ENCODE measurements around the gene COPZ1. TPM values are rescaled to one million over a fixed set of nuclear protein-coding genes. Genes with fewer than 3 reads are reported as not detected.

Gene COPZ1
- total and polyA plus RNA-seq, 9 donors = 131 to 158 (median 143) TPM

DNA sequence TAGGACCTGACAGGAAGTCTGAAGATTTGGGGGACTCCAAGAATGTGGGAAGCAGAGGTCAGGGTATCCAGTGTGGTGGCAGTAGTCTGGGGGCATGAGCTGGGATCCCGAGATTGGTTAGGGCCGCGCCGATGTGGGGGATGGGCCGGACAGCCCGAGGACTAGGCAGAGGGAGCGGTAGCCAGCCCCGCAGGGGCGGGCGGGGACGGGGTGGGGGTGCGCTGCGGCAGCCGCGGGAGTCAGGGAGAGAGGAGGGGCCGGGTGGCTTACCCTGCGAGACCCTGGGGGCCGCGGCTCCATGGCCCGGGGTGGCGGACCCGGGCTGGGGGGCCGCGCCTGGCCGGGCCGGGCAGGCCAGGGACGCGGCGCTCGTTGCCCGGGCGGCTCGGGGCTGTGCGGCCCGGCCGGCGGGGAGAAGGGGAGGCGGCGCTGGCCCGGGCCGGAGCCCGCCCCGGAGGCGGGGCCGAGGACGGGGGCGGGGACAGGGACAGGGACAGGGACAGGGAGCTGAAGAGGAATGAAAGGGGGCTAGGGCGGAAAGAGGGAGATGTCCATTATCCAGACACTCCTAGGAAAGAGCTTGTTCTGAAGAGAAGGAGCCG is 54.0 kb downstream of the COPZ1 start:
- Histone ChIP-seq H3K27me3 (ENCODE audit: control insufficient read depth, insufficient read depth, low read length) (no peaks in the 10 kb centered on the region), H3K9me3 (replicated peaks; ENCODE audit: control insufficient read depth, low read depth, low read length) (no peaks in the 10 kb centered on the region), H3K4me1 (ENCODE audit: control insufficient read depth, insufficient read depth, low read length) (peaks cover 53% of the 10 kb centered on the region), H3K4me3 (ENCODE audit: low read length) (peak overlapping the region; percentile 52), H3K27ac (ENCODE audit: low read length) (peak overlapping the region; percentile 80), H3K36me3 (ENCODE audit: control insufficient read depth, insufficient read depth, low read length) (peaks cover 4% of the 10 kb centered on the region)
- peak; percentile 88 for DNase-seq
- WGBS (ENCODE audit: insufficient coverage) = 4% methylated on average over 36 of the region's 49 CpGs

DNA sequence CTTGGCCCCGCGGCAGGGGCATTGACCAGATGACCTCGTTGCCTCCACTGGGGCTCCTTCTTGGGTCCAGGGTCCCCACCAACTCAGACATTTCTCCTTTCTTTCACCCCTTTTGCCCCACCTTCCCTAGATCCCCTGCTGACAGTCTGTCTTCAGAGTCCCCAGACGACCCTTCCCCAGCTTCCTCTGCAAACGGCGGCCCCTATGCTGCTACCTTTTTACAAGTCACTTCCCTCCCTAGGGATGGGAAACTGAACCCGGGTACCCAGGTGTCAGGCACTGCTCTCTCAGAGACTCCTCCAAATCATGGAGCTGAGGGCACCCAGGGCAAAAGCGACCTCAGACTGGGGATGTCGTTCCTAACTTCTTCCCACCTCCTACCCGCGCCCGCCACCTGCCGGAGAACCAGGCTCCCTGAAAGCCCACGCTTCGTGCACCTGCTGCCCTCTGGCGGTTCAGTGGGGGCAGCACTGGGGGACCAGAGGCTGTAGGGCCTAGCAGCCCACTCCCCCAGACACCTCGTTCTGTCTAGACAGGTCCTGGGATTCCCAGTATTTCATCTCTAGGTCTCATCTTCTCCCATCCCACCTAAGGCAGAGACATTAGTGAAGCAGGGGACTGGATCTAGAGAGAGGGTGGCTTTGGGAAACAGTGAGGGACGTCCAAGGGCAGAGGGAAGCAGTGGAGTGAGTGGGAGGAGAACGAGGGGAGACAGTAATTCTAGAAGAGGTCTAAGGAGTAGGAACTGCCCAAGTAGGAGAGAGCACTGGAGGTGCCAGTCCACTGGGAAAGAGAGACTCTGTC is 54.7 kb downstream of the COPZ1 start:
- H3K4me3 ChIP-seq (ENCODE audit: low read length) = peak overlapping the region; percentile 52
- WGBS (ENCODE audit: insufficient coverage) = 14% methylated on average over 8 of the region's 19 CpGs
- H3K27me3 ChIP-seq (ENCODE audit: control insufficient read depth, insufficient read depth, low read length) = no peaks in the 10 kb centered on the region
- DNase-seq = peak; percentile 94
- peak overlapping the region; percentile 80 for H3K27ac ChIP-seq (ENCODE audit: low read length)
- no peaks in the 10 kb centered on the region for H3K36me3 ChIP-seq (ENCODE audit: control insufficient read depth, insufficient read depth, low read length)
- peaks cover 51% of the 10 kb centered on the region for H3K4me1 ChIP-seq (ENCODE audit: control insufficient read depth, insufficient read depth, low read length)
- no peaks in the 10 kb centered on the region for H3K9me3 ChIP-seq (replicated peaks; ENCODE audit: control insufficient read depth, low read depth, low read length)

DNA sequence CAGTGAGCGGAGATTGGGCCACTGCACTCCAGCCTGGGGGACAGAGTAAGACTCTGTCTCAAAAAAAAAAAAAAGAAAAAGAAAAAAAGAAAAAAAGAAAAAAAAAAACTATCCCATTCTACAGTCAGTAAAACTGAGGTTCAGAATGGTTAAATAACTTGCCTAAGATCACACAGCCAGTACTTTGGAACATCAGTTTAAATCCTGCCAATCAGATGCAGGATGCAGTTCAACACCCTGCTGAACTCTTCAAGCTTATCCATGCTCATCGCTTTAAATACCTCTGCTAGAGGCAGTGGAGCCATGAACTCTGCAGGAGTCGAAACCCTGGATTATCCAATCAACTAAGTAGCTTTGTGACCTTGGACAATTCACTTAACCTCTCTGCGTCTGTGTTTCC is 56.2 kb downstream of the COPZ1 start:
- peaks cover 50% of the 10 kb centered on the region for H3K4me1 ChIP-seq (ENCODE audit: control insufficient read depth, insufficient read depth, low read length)
- no peaks in the 10 kb centered on the region for H3K27me3 ChIP-seq (ENCODE audit: control insufficient read depth, insufficient read depth, low read length)
- WGBS (ENCODE audit: insufficient coverage) = no CpG with 5 or more reads among the region's 4 CpGs
- H3K27ac ChIP-seq (ENCODE audit: low read length) = no peak overlapping the region
- H3K36me3 ChIP-seq (ENCODE audit: control insufficient read depth, insufficient read depth, low read length) = no peaks in the 10 kb centered on the region
- H3K4me3 ChIP-seq (ENCODE audit: low read length) = no peak overlapping the region
- no peak for DNase-seq
- no peaks in the 10 kb centered on the region for H3K9me3 ChIP-seq (replicated peaks; ENCODE audit: control insufficient read depth, low read depth, low read length)

DNA sequence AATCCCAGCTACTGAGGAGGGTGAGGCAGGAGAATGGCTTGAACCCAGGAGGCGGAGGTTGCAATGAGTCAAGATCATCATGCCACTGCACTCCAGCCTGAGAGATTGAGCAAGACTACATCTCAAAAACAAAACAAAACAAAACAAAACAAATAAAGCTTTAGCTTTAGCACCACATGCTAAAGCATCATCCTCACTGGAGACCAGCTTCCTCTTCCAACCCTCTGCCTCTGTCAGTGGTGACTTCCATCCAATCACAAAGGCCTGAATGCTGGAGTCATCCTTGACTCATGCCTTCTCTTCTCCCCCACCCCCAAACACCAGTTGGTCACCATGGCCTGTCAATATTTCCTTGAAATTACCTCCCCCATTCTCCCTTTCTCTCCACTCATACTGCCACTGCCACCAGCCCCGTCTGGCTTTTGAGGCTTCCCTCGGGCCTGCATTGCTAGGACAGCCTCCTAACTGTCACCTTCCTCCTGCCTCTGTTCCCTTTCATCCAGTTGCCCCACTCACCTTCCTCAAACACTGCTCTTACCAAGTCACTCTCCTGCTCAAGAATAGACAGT is 58.2 kb downstream of the COPZ1 start:
- H3K4me1 ChIP-seq (ENCODE audit: control insufficient read depth, insufficient read depth, low read length) = peaks cover 49% of the 10 kb centered on the region

DNA sequence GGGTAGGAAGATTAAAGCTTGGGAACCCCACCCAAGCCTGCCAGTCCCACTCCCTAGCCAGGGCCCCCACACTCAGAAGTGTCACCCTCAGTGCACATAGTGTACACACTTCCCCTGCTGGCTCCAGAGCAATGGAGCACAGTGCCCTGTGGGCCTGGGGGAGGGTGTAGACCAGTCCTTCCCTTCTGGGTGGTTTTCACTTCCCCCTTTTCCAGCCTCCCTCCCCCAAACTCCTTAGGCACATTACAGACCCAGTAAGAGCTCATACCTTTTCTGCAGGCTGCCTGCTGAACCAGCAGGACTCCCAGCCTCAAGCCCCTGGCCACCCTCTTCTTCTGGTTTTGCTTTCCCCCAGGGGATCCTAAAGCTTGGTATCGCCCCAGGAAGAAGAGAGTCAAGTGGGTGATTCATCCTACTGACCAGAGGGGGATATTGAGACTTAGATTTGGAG is 59.7 kb downstream of the COPZ1 start, which contains the start of gene ZNF385A:
Gene ZNF385A, minus strand, starts transcription at position 143 of the 451 bp plus-strand sequence. CDS start 219 bp downstream, outside the sequence.
- Histone ChIP-seq H3K9me3 (replicated peaks; ENCODE audit: control insufficient read depth, low read depth, low read length) (no peaks in the 10 kb centered on the region), H3K4me1 (ENCODE audit: control insufficient read depth, insufficient read depth, low read length) (peaks cover 49% of the 10 kb centered on the region), H3K27me3 (ENCODE audit: control insufficient read depth, insufficient read depth, low read length) (no peaks in the 10 kb centered on the region), H3K36me3 (ENCODE audit: control insufficient read depth, insufficient read depth, low read length) (no peaks in the 10 kb centered on the region), H3K27ac (ENCODE audit: low read length) (peak within 1 kb of the TSS; percentile 65), H3K4me3 (ENCODE audit: low read length) (peak within 1 kb of the TSS; percentile 6)
- peak; percentile 71 for DNase-seq
- no CpG with 5 or more reads among the region's 1 CpG for WGBS (ENCODE audit: insufficient coverage)

More for the DNA sequence above, 58.2 kb downstream of the COPZ1 start:
- 79% methylated on average over 2 of the region's 3 CpGs for WGBS (ENCODE audit: insufficient coverage)
- Histone ChIP-seq H3K27ac (ENCODE audit: low read length) (peak overlapping the region; percentile 3), H3K36me3 (ENCODE audit: control insufficient read depth, insufficient read depth, low read length) (no peaks in the 10 kb centered on the region), H3K4me3 (ENCODE audit: low read length) (no peak overlapping the region), H3K27me3 (ENCODE audit: control insufficient read depth, insufficient read depth, low read length) (no peaks in the 10 kb centered on the region), H3K9me3 (replicated peaks; ENCODE audit: control insufficient read depth, low read depth, low read length) (no peaks in the 10 kb centered on the region)
- no peak for DNase-seq

DNA sequence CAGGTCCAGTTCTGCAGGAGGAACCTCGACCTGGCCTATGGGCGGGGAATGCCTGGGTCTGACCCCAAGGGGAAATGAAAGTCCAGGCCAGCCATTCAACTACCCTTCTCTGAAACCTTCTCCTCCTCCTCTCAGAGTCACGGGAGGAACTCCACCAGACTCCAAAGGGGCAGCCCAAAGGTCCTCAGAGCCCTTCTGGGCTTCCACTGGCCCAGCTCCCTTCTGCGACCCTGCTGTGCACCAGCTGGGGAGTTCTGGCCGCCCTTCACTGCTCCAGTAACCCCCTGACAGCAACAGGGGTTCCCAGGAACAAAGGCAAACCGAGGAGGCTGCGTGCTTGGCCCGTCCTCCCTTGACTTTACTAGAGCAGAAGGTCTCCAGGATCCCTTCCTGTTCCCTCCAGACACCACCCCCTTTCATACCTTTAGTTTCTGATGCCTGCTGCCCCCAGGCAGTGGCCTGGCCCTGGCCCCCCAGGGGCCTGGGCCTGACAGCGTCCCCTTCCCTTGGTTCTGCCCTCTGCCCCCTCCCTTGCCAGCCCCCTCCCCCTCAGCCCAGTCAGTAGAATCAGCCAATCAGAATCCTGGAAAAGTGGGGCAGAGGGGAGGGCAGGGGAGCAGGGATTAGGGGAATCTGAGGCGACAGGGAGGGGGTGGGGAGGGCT is 60.5 kb downstream of the COPZ1 start:
- Histone ChIP-seq H3K4me1 (ENCODE audit: control insufficient read depth, insufficient read depth, low read length) (peaks cover 49% of the 10 kb centered on the region), H3K27ac (ENCODE audit: low read length) (peak overlapping the region; percentile 65), H3K9me3 (replicated peaks; ENCODE audit: control insufficient read depth, low read depth, low read length) (no peaks in the 10 kb centered on the region), H3K27me3 (ENCODE audit: control insufficient read depth, insufficient read depth, low read length) (no peaks in the 10 kb centered on the region), H3K36me3 (ENCODE audit: control insufficient read depth, insufficient read depth, low read length) (no peaks in the 10 kb centered on the region), H3K4me3 (ENCODE audit: low read length) (peak overlapping the region; percentile 3)
- 31% methylated on average over 9 of the region's 10 CpGs for WGBS (ENCODE audit: insufficient coverage)
- DNase-seq = no peak

DNA sequence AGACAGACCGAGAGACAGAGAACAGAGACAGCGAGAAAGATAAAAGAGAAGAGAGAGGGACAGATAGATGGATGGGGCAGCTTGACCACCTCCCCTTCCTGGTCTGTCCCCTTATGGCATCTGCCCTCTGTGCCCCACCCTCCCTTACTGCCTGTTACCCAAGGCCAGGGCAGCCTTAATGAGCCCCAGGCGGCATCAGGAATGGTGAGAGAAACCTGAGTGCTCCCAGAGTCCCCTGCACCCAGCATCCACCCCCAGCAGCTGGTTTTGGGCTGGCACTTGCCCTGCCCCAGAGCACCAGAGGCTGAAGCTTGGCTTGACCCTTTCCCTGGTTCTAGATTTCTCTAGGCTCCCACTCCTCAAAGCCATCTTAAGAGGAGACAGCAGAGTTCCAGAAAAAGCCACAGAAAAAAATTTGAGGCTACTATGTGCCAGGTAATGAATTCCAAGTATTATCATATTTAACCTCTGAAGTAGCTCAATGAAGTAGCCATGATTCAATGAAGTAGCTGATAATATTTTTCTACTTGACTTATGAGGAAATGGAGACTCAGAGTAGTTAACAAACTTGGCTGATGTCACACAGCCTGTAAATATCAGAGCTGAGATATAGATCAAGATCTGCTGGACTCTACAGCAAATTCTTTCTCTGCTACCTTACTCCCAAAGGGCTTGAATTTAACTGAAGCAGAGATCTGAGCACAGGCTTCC is 61.6 kb downstream of the COPZ1 start:
- H3K9me3 ChIP-seq (replicated peaks; ENCODE audit: control insufficient read depth, low read depth, low read length) = no peaks in the 10 kb centered on the region
- peaks cover 58% of the 10 kb centered on the region for H3K4me1 ChIP-seq (ENCODE audit: control insufficient read depth, insufficient read depth, low read length)
- no peaks in the 10 kb centered on the region for H3K36me3 ChIP-seq (ENCODE audit: control insufficient read depth, insufficient read depth, low read length)
- no peaks in the 10 kb centered on the region for H3K27me3 ChIP-seq (ENCODE audit: control insufficient read depth, insufficient read depth, low read length)
- peak overlapping the region; percentile 29 for H3K27ac ChIP-seq (ENCODE audit: low read length)
- no peak for DNase-seq
- H3K4me3 ChIP-seq (ENCODE audit: low read length) = no peak overlapping the region
- 55% methylated on average over 2 of the region's 3 CpGs for WGBS (ENCODE audit: insufficient coverage)

DNA sequence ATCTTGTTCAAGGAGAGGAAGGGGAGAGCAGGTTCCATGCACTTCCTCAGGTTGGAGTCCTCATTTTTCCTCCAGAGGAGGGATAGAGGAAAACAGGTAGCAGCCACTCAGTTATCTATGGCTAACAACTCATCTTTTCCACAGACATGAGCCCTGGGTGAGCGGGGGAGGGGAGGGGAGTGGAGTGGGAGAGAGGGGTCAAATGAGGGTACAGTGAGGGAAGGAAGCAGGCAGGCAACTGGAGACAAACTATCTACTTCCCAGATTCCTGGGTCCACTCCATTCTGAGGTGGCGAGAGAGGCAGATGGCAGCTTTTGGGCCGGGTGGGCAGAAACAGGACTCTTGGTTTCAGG is 62.2 kb downstream of the COPZ1 start:
- no peaks in the 10 kb centered on the region for H3K9me3 ChIP-seq (replicated peaks; ENCODE audit: control insufficient read depth, low read depth, low read length)
- 75% methylated on average over 2 of the region's 3 CpGs for WGBS (ENCODE audit: insufficient coverage)
- DNase-seq = no peak
- peaks cover 62% of the 10 kb centered on the region for H3K4me1 ChIP-seq (ENCODE audit: control insufficient read depth, insufficient read depth, low read length)
- H3K27ac ChIP-seq (ENCODE audit: low read length) = peak overlapping the region; percentile 1
- no peak overlapping the region for H3K4me3 ChIP-seq (ENCODE audit: low read length)
- H3K27me3 ChIP-seq (ENCODE audit: control insufficient read depth, insufficient read depth, low read length) = no peaks in the 10 kb centered on the region
- H3K36me3 ChIP-seq (ENCODE audit: control insufficient read depth, insufficient read depth, low read length) = no peaks in the 10 kb centered on the region

DNA sequence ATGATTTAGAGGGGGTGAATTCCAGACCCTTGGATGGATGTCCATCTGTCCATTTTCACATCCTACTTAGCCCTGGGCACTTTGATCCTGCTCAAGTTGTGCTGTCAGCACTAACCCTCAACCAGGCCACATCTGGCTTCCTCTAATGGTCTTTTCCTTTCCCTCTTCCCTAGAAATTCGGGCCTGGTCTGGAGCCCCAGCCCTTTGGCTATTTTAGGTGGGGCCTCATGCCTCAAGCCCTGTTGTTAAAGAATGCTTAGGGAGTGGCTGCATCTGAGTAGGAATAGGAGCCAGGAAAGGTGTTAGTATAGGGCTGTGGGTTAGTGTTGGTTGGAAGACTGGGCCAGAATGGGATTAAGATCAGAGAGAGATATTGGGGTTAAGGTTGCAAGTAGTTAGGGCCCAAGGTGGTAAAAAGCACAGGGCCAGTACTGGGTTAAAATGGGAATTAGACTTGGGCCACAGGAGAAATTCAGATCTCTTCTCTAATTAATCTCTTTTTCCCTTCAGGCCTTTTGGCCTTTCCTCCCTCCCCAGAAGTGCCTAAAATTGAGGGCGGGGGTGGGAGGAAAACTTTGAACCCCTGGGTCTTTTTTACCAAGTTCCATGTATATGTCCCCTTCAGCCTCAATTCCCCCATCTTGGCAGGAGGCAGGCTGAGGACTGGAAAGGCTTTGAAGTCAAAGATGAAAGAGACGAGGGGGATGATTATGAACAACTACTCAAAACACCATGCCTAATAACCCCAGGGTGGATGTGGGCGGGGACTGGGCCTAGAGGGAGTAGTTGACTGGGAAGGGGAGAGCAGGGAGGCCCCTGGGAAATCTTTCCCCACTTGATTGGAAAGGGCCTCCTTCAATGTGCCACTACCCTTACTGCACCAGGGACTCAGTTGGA is 63.6 kb downstream of the COPZ1 start:
- DNase-seq = no peak
- peaks cover 3% of the 10 kb centered on the region for H3K36me3 ChIP-seq (ENCODE audit: control insufficient read depth, insufficient read depth, low read length)
- no CpG with 5 or more reads among the region's 4 CpGs for WGBS (ENCODE audit: insufficient coverage)

More for the DNA sequence above, 63.6 kb downstream of the COPZ1 start:
- H3K4me3 ChIP-seq (ENCODE audit: low read length) = no peak overlapping the region
- H3K27ac ChIP-seq (ENCODE audit: low read length) = no peak overlapping the region
- no peaks in the 10 kb centered on the region for H3K9me3 ChIP-seq (replicated peaks; ENCODE audit: control insufficient read depth, low read depth, low read length)
- peaks cover 74% of the 10 kb centered on the region for H3K4me1 ChIP-seq (ENCODE audit: control insufficient read depth, insufficient read depth, low read length)
- no peaks in the 10 kb centered on the region for H3K27me3 ChIP-seq (ENCODE audit: control insufficient read depth, insufficient read depth, low read length)

All from muscle of leg (tissue), 11 donors.